ENCODE measurements around the gene ITGA2B.
"Not testable (repeated sequence)": the region's sequence is repeated elsewhere in the genome, so short reads cannot be mapped to it uniquely, and the experiment has no call there.

The ITGA2B gene

GRCh38 chr17:44389281-44389680, at the start of gene ITGA2B:
TSS of gene ITGA2B (minus strand) at chr17:44389649. CDS start at chr17:44389473, 176 bp downstream.
- no peak for DNase-seq

GRCh38 chr17:44439168-44439567, 49.7 kb upstream of the ITGA2B start:
- no peak for DNase-seq

- DNase-seq, result no peak
Observed at GRCh38 chr17:44438636-44439035, 49.2 kb upstream of the ITGA2B start.

GRCh38 chr17:44436336-44436735, 46.9 kb upstream of the ITGA2B start:
- no peak for DNase-seq

- DNase-seq, result no peak
Observed at GRCh38 chr17:44432254-44433157, 43.1 kb upstream of the ITGA2B start.

GRCh38 chr17:44424828-44425461, 35.5 kb upstream of the ITGA2B start:
- DNase-seq, result no peak

- peak; percentile 58 for DNase-seq
Observed at GRCh38 chr17:44417553-44417952, 28.1 kb upstream of the ITGA2B start.

- DNase-seq, result no peak
Observed at GRCh38 chr17:44416558-44417289, 27.3 kb upstream of the ITGA2B start.

- no peak for DNase-seq
Observed at GRCh38 chr17:44414394-44415155, 25.1 kb upstream of the ITGA2B start.

- no peak for DNase-seq
Observed at GRCh38 chr17:44409309-44410028, 20.0 kb upstream of the ITGA2B start.

- no peak for DNase-seq
Observed at GRCh38 chr17:44408786-44409185, 19.3 kb upstream of the ITGA2B start.

- no peak for DNase-seq
Observed at GRCh38 chr17:44402564-44403172, 13.2 kb upstream of the ITGA2B start.

- no peak for DNase-seq
Observed at GRCh38 chr17:44400226-44400847, 10.9 kb upstream of the ITGA2B start.

- no peak for DNase-seq
Observed at GRCh38 chr17:44398692-44399691, 9.5 kb upstream of the ITGA2B start.

GRCh38 chr17:44397479-44398440, 8.3 kb upstream of the ITGA2B start:
- no peak for DNase-seq

- DNase-seq, result no peak
Observed at GRCh38 chr17:44396946-44397345, 7.5 kb upstream of the ITGA2B start.

GRCh38 chr17:44394833-44395232, 5.4 kb upstream of the ITGA2B start:
- DNase-seq, result no peak

GRCh38 chr17:44394112-44394511, 4.7 kb upstream of the ITGA2B start:
- DNase-seq, result not testable (repeated sequence)

Measured in HCEC 1CT (cell line).